IMR-90 (cell line): ENCODE measurements around the gene TIMM13. TPM values are rescaled to one million over a fixed set of nuclear protein-coding genes. Genes with fewer than 3 reads are reported as not detected.
"Not testable (repeated sequence)": the region's sequence is repeated elsewhere in the genome, so short reads cannot be mapped to it uniquely, and the experiment has no call there.

Experiments used
- ATAC-seq: fragments of 200-7000 bp; cut with Tn5 transposase; 2 replicates; pipeline ENCODE4 v1.9.1; 2020; ENCODE audit warnings: low read depth, mild to moderate bottlenecking, moderate library complexity
- BruUV-seq: library from RNA; stranded (reverse); fragments of 400-500 nt; replicated peaks from 2 replicates; lab custom pipeline; 2021; lab: Mats Ljungman, UMichigan
- CTCF ChIA-PET: fragments of 300-600 bp; formaldehyde crosslinking; extraction: SDS; loops from one replicate; lab custom pipeline; 2021; ENCODE audit warnings: antibody characterized with exemption; lab: Yijun Ruan, JAX
- POLR2A ChIA-PET: fragments of 300-600 bp; sonication (Branson Sonifier 250); formaldehyde crosslinking; loops from one replicate; lab custom pipeline; 2022; ENCODE audit warnings: antibody characterized with exemption; ENCODE audit not compliant: unreplicated experiment; lab: Charles Lee
- DNase-seq: peaks from one replicate; pipeline ENCODE4 v3.0.0; 2013
- H2AFZ ChIP-seq: replicated peaks from 2 replicates; pipeline ENCODE3; 2013; ENCODE audit warnings: low read length, mild to moderate bottlenecking; ENCODE audit not compliant: poor library complexity
- H2AK5ac ChIP-seq: 2 replicates; pipeline ENCODE4 v1.6.1; 2013; ENCODE audit warnings: low read depth, low read length, inconsistent platforms
- H2AK9ac ChIP-seq: replicated peaks from 2 replicates; pipeline ENCODE3; 2013; ENCODE audit warnings: mild to moderate bottlenecking, low read depth, low read length, moderate library complexity; ENCODE audit not compliant: poor library complexity
- H2BK120ac ChIP-seq: 2 replicates; pipeline ENCODE4 v1.6.1; 2013; ENCODE audit warnings: low read depth, low read length, inconsistent platforms
- H2BK15ac ChIP-seq: 3 replicates; pipeline ENCODE4 v1.6.1; 2013; ENCODE audit warnings: low read depth, low read length, inconsistent platforms
- H2BK20ac ChIP-seq: 2 replicates; pipeline ENCODE4 v1.6.1; 2013; ENCODE audit warnings: low read depth, mild to moderate bottlenecking, inconsistent platforms, low read length, moderate library complexity
- H2BK5ac ChIP-seq: 2 replicates; pipeline ENCODE4 v1.6.1; 2013; ENCODE audit warnings: mild to moderate bottlenecking, low read depth, low read length, inconsistent platforms; ENCODE audit not compliant: poor library complexity, severe bottlenecking
- H3K14ac ChIP-seq: replicated peaks from 2 replicates; pipeline ENCODE4 v1.6.1; 2013; ENCODE audit warnings: low read depth, low read length, inconsistent platforms
- H3K18ac ChIP-seq: 2 replicates; pipeline ENCODE4 v1.6.1; 2013; ENCODE audit warnings: low read depth, low read length, control low read depth
- H3K23ac ChIP-seq: 2 replicates; pipeline ENCODE4 v1.6.1; 2013; ENCODE audit warnings: low read depth, low read length, inconsistent platforms
- H3K27ac ChIP-seq: 2 replicates; pipeline ENCODE4 v1.5.1; 2013; ENCODE audit warnings: mild to moderate bottlenecking, control low read depth, low read length; ENCODE audit not compliant: insufficient read depth
- H3K27me3 ChIP-seq: 2 replicates; pipeline ENCODE4 v1.6.1; 2013; ENCODE audit warnings: low read length; ENCODE audit not compliant: control insufficient read depth, insufficient read depth
- H3K36me3 ChIP-seq: 2 replicates; pipeline ENCODE4 v1.6.1; 2013; ENCODE audit warnings: low read length, mixed read lengths; ENCODE audit not compliant: control insufficient read depth, insufficient read depth
- H3K4ac ChIP-seq: 2 replicates; pipeline ENCODE4 v1.6.1; 2013; ENCODE audit warnings: low read depth, low read length, inconsistent platforms
- H3K4me1 ChIP-seq: 2 replicates; pipeline ENCODE4 v1.6.1; 2013; ENCODE audit warnings: low read length, mixed read lengths; ENCODE audit not compliant: control insufficient read depth, insufficient read depth
- H3K4me2 ChIP-seq: 2 replicates; pipeline ENCODE4 v1.6.1; 2013; ENCODE audit warnings: low read depth, mild to moderate bottlenecking, control low read depth, low read length, moderate library complexity
- H3K4me3 ChIP-seq: 2 replicates; pipeline ENCODE4 v1.5.1; 2013; ENCODE audit warnings: low read depth, mild to moderate bottlenecking, control low read depth, low read length, moderate library complexity; ENCODE audit not compliant: insufficient read depth
- H3K56ac ChIP-seq: 2 replicates; pipeline ENCODE4 v1.6.1; 2013; ENCODE audit warnings: low read length, inconsistent platforms; ENCODE audit not compliant: insufficient read depth; ENCODE audit errors: extremely low read depth
- H3K79me1 ChIP-seq, 2 experiments: 2 replicates each; pipeline ENCODE4 v1.6.1; 2013; ENCODE audit warnings: low read length in 2 of 2, inconsistent platforms in 1 of 2, low read depth in 1 of 2
- H3K9ac ChIP-seq: 2 replicates; pipeline ENCODE4 v1.6.1; 2013; ENCODE audit warnings: low read depth, low read length, control low read depth
- H3K9me1 ChIP-seq: 2 replicates; pipeline ENCODE4 v1.6.1; 2013; ENCODE audit warnings: low read length, inconsistent platforms; ENCODE audit not compliant: insufficient read depth
- H3K9me3 ChIP-seq: 2 replicates; pipeline ENCODE4 v1.6.1; 2013; ENCODE audit warnings: low read length; ENCODE audit not compliant: control insufficient read depth, insufficient read depth
- H4K20me1 ChIP-seq: 2 replicates; pipeline ENCODE4 v1.6.1; 2013; ENCODE audit warnings: low read length, inconsistent platforms; ENCODE audit not compliant: insufficient read depth
- H4K5ac ChIP-seq: 2 replicates; pipeline ENCODE4 v1.6.1; 2013; ENCODE audit warnings: mild to moderate bottlenecking, low read depth, low read length, control low read depth
- H4K8ac ChIP-seq, 2 experiments: 2 replicates each; pipeline ENCODE4 v1.6.1; 2013; ENCODE audit warnings: low read depth in 2 of 2, low read length in 2 of 2, control low read depth in 1 of 2, inconsistent platforms in 1 of 2
- H4K91ac ChIP-seq: 2 replicates; pipeline ENCODE4 v1.6.1; 2013; ENCODE audit warnings: low read depth, low read length, inconsistent platforms; ENCODE audit not compliant: insufficient read depth
- WGBS, 2 experiments: methylation state at CpG; one replicate each; pipeline versions ENCODE4 v1.1.5 to v1.1.7; 2013; ENCODE audit warnings: missing lambda C conversion rate in 2 of 2; ENCODE audit not compliant: insufficient read length in 1 of 2; ENCODE audit errors: extremely low coverage in 2 of 2; 5-methylcytosine and 5-hydroxymethylcytosine counted together
- dilution Hi-C: fragments of 300-500 bp; cut with HindIII; formaldehyde crosslinking; loops from one replicate; pipeline ENCODE4 v1.14.3; 2018; ENCODE audit warnings: low sequenced_read_pairs; ENCODE audit not compliant: unreplicated experiment
- in situ Hi-C: fragments of 300-500 bp; cut with MboI; formaldehyde crosslinking; loops from 3 replicates; pipeline ENCODE4 v1.14.3; 2019; ENCODE audit warnings: low sequenced_read_pairs, inconsistent platforms, mixed read lengths
- intact Hi-C: fragments of 100-400 bp; cut with micrococcal nuclease; formaldehyde crosslinking; loops from 2 replicates; pipeline ENCODE4 v1.10.0; 2022
- polyA plus RNA-seq, 3 experiments: library from polyadenylated mRNA; depleted of rRNA; stranded (reverse); fragments of >200 nt; gene quantifications; 2 replicates each; pipeline ENCODE4 v1.2.3, GENCODE V29; 2012; ENCODE audit warnings: low replicate concordance in 1 of 3
- total RNA-seq: library from RNA; depleted of rRNA; stranded (reverse); fragments of >200 nt; gene quantifications from 2 replicates; pipeline ENCODE4 v1.2.3, GENCODE V29; 2012

The TIMM13 gene
- total and polyA plus RNA-seq, 2 of the 4 experiments (the other 2 are of a cell fraction) = 21.0 to 62.3 TPM

GRCh38 chr19:2463694-2464093 is 36.3 kb upstream of the TIMM13 start:
- H4K91ac ChIP-seq, intact Hi-C loops, H3K27ac ChIP-seq, H3K9me1 ChIP-seq, H2BK5ac ChIP-seq, H3K27me3 ChIP-seq, CTCF ChIA-PET, H3K9me3 ChIP-seq, H3K36me3 ChIP-seq, BruUV-seq, H4K8ac ChIP-seq, H3K9ac ChIP-seq, in situ Hi-C loops, H2AK9ac ChIP-seq, dilution Hi-C loops, H3K56ac ChIP-seq, ATAC-seq, DNase-seq, H3K4me3 ChIP-seq, H3K23ac ChIP-seq, H3K4me2 ChIP-seq, H3K4me1 ChIP-seq, H4K20me1 ChIP-seq, H3K18ac ChIP-seq, H3K14ac ChIP-seq, H4K5ac ChIP-seq, H2AFZ ChIP-seq: not testable (repeated sequence)
- POLR2A ChIA-PET = interaction anchor here (0.6 to 1.2 kb wide), 2 partner anchors 13 to 49 kb away, joined by 6 to 13 read pairs; partner anchors contain the start of gene GADD45B
- Histone ChIP-seq H3K4ac (peak overlapping the region; percentile 64), H3K79me1 (0 out of 4 replicates have a peak, but pooled peaks cover 0 to 12% of the 10 kb centered on the region in 2 experiments), H2BK20ac (peak overlapping the region; percentile 63), H2BK120ac (peak overlapping the region; percentile 76; the same call in 1 of the 2 replicates), H2BK15ac (0 out of 3 replicates have a peak overlapping the region, but pooled peaks have one; percentile 10), H2AK5ac (0 out of 2 replicates have a peak overlapping the region, but pooled peaks have one; percentile 42)
- WGBS, 2 experiments = no CpG with 5 or more reads among the region's 5 CpGs
